ENCODE data around the gene TGM5.
"Not testable (repeated sequence)": the region's sequence is repeated elsewhere in the genome, so short reads cannot be mapped to it uniquely, and the experiment has no call there.

Gene TGM5

DNA sequence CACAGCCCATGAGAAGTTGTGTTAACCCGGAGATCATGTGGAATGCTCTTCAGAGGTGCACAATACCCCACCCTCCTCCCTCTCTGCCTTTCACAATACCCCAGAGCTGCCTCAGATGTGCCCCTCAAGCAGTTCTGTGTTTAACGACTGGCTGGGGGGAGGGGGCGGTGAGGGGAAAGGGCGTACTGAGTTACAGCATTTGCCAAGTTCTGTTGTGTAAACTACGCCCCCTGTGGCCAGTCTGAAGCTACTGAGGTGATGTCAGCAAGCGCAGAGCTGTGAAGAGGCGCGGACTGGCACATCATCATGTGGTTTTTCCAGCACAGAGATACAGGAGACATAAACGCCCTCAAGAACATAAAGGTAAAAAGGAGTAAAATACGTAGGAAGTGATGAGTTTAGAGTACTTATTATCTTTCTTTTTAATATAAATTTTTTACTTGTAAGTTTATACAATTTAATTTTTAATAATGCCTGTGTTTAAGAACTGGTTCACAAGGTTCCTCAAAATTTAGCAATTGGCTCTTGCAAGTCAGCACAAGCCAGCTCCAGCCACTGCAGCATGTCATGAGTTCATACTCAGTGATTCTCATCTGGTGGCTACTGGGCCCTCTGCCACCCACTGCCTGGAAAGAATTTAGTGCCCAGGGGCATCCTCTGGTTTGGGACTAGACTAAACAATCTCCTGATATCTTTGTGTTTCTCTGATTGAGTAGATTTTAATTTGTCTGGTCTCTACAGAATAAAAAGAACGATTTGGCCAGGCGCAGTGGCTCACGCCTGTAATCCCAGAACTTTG, 47.6 kb downstream of the TGM5 start:
- DNase-seq (ENCODE audit: low read depth, low spot score), result no peak

DNA sequence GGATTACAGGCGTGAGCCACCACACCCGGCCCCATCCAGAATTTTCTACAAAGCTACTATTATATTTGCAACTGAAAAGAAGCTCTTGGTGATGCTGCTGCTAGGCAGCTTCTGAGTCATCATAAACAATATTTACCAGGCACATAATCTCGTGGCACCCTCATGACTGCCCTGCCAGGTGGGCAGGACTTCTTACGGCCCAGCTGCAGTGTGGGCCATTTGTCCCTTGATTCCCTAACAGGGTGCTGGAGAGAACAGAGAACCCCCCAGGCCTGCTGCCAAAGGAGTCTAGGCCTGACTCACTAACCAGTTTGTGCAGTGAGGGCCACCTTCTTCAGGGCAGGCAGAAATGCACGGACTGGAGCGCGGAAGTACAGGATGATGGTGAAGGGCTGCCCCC, 50.8 kb downstream of the TGM5 start:
- no peak for DNase-seq (ENCODE audit: low read depth, low spot score)

DNA sequence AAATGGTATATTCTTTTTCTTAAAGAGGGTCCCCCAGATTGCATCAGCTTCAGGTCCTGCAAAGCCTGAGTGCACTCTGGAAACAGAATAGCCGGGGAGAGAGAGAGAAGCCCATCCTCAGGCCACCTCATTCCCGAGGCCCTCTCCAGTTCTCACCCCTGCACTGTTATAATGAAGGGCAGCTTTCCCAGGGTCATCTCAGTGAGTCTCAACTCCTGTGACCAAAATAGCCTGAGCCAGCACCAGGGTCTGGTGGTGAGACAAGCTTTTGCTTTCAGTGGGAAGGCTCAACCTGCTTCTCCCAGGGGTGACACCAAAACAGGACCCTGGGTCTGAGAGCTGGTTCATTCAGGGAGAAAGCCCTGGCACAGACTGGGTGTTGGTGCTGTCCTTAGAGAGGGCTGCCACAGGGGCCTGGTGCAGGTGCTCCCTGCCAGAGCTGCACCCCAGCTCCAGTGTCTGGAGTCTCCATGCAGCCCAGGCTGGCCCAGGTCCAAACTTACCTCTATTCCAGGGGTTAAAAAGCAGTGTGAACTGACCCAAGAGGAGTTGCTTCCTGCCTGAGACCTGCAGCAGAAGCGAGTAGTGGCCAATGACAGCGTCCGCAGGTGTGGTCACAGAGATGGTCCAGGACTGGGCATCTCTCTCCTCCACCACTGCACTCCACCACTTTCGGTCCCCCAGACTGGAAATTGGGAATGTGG, 52.0 kb downstream of the TGM5 start:
- DNase-seq (ENCODE audit: low read depth, low spot score), result no peak

DNA sequence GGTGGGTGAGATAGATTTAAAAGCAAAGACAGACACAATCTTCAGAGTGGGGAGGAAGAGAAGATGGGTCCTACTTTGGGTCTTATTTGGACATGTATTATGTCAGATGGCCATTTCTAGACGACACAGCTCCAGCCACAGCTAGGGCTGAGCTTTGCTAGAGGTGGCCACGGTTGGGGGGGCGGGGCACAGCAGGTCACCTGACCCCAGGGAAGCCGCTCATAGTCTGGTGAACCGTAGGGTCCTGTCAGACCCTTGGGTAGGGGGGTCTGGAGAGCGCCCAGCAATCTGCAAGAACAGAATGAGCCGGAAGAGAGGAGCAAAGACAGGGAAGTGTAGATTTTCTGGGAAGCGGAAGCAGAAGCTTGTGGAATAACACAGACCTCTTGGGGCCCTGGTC, 52.6 kb downstream of the TGM5 start:
- no peak for DNase-seq (ENCODE audit: low read depth, low spot score)

DNA sequence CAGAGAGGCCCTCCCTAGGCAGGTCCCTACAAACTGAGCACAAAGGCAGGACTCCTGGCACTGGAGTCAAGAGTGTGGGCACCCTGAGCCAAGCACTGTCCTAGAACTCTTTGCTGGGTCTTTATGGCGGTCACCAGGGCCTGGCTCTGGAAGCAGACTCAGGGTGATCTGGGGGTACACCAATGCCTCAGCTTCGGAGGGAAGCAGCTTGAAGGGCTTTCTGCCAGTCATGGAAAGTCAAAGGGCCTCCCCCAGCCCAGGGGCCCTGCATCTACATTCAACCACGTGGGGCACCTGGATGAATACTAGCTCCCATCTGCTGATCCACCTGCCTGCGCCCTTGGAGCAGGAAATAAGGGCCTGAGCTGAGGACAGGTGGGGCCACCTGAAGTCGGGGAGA, 53.3 kb downstream of the TGM5 start:
- DNase-seq (ENCODE audit: low read depth, low spot score), result no peak

DNA sequence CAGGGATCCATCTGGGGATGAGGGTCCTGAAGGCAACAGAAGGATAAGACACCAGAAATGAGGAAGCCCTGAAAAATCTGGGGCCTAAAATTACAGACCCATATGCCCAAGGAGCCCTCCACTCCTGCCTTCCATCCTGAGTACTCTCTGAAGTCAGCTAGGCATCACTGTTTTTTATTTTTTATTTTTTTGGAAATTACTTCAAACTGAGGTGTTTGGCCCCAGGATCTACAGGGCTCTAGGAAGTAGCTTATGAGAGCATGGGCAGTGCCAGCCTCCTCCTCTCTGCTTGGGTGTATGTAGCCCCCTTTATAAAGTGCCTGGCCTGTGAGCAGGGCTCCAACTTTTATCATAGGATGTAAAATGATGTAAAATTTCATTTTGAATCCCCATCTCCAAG, 53.8 kb downstream of the TGM5 start:
- no peak for DNase-seq (ENCODE audit: low read depth, low spot score)

DNA sequence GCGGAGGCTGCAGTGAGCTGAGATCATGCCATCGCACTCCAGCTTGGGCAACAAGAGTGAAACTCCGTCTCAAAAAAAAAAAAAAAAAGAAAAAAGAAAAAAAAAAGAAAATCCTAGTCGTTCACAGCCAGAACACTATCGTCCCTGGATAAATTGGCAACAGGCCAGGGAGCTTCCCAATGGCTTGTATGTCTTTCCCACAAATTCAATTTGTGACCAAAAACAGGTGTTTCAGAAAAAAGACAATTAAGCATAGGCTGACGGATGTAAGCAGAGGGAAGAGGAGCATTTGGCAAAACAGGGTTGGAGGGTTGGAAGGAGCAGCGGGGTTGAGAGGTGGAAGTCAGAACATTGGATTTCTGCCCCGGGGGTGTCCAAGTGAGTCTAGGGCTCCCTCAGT, 54.4 kb downstream of the TGM5 start:
- DNase-seq (ENCODE audit: low read depth, low spot score), result no peak

DNA sequence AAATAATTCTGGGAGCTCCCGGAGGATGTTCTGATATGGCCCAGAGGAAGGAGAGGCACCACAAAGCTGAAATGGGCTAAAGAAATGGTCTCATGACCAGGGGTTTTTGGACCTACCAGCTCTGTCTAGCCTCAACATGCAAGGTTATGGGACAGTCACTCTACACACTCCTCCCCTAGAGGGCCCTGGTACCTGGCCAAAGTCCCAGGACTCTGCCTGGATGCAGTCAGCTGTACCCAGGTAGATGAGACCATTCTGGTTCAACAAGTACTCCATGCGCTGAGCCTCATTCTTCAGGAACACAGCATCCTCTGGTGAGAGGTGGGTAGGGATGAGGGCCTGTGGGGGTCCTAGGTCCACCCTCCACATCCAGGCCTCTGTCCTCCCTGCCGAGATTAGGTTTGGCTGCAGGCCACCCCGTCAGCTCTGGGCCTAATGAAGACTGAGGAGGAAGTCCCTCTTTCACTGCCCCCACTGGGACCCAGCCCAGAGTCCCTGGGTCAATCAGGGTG, 55.4 kb downstream of the TGM5 start:
- no peak for DNase-seq (ENCODE audit: low read depth, low spot score)

DNA sequence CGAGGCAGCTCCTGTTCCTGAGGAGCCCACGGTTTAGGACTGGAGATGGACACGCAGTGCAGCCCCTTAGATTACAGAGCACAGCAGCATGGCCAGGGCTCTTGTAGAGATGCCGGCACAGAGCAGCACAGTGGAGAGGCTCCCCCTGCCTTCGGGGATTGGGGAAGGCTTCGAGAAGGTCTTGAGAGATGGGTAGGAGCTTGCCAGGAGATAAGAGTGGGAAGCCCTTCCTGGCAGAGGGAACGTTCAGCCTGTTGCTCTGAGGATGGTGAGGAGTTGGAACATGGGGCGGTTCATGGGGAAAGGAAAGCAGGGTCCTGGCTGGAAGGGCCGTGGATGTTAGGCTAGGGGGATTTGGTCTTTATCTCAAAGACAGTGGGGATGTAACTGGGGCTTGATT, 55.9 kb downstream of the TGM5 start:
- no peak for DNase-seq (ENCODE audit: low read depth, low spot score)

DNA sequence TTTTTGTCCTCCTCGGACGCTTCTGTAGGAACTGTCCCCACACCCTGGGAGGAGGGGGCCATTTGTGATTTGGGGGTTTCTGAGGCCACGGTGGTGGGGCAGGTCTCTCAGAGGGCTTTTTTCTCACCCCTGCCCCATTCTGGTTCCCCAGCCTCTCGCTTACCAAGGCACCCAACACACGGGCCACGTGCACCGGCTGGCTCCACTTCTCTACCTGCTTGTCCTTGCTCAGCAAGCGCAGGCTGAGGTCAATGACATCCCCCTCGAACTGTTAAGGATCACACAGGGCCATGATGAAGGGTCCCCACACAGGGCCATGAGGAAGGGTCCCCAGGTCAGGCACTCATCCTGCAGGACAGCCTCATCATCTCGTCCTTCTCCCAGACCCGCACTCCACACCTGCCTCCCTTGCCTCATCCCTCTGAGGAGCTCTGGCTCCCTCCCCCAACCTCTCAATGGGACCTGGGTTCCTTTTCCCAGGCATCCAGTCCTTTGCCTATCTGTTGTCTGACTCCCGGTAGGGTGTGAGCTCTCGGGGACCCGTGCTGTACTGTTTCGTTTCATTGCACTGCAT, 56.5 kb downstream of the TGM5 start:
- DNase-seq (ENCODE audit: low read depth, low spot score), result no peak

DNA sequence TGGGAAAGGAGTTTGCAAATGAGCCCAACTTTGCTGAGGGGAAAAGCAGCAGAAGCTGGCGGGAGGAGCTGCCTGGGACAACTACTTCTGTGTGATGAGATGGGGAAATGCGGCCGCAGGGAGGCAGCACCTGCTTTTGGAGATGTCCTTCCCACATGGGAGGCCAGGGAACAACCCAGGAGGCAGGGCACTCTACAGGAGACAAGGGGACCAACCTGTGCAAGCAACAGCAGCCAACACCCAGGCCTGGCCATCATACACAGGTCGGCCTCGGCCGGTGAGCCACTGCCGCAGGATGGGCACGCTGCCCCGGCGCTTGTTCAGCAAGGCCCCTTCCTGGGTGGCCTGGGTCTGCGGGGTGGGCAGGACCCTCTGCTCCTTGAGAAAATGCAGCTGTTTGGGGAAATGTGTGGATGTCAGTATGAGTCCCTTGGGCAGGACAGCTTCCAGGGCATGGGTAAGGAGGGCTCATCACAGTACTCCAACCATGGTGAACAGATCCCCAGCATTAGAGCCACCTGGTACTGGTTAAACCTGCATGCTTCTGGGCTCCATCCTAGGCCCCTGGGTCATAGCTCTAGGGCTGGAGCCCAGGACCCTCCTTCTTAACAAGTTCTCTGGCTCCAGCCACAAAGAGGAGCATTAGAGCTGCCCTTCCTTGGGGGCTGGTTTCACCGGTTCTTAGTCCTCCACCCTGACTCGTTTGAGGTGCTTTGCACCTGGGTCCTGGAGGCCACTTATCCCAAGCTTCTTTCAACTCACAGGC, 57.5 kb downstream of the TGM5 start:
- DNase-seq (ENCODE audit: low read depth, low spot score), result no peak

DNA sequence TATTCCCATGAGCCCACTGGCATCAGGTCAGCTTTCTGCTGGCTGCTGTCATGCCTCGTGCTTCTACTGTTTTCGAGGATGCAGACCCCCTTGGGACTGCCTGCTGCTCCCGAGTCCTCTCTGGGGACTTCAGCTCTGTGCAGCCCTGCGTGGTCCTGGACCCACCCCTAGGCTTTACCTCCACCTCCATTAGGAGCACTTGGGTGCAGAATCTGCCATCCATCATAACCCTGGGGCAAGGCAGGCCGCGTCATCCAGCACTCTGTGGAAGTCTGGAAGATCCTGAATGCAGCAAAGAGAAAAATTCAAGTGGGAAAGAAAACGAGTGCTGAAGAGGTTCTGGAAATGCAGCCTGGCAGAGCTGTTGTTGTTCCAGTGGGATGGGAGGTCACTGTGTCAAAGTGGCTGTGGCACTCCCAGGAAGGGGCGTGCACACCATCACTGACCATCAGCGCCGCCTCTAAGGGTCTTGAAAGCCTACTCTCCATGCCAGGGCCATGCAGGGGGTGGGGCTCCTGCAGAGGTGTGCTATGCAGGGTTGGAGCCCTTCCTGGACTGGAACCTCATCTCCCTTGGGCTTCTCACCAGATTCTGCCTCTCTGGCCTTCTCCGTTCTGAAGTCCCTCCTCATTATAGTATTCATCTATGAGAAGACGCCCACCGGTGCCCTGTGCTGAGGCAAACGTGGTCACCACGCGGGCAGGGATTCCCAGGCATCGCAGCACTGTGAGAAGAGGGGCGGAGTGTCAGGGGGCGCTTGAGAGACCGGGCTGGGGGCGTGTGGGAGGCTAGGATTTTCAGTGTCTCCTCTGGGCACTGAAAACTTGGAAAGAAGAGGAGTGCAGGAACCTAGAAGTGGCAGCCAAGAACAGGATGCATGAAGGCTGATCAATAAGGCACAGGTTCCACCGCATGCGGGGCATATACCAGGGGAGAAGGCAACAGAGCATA, 58.4 kb downstream of the TGM5 start:
- no peak for DNase-seq (ENCODE audit: low read depth, low spot score)

DNA sequence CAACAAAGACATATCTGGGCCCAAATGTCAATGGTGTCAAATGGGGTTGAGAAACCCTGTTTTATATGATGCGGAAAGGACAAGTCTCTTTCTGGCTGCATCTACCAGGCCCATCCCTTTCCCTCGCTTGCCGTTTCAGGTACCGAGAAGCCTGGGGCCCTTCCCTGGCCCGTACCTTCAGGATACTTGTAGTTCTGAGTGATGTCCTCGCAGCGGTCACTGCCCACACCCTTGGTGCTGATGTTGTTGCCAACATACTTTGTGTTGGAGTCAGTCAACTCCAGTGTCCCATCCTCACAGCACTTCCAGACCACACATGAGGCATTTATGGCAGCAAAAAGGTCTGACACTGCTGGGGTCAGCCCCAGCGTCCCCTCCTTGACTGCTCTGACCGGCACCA, 59.7 kb downstream of the TGM5 start:
- no peak for DNase-seq (ENCODE audit: low read depth, low spot score)

DNA sequence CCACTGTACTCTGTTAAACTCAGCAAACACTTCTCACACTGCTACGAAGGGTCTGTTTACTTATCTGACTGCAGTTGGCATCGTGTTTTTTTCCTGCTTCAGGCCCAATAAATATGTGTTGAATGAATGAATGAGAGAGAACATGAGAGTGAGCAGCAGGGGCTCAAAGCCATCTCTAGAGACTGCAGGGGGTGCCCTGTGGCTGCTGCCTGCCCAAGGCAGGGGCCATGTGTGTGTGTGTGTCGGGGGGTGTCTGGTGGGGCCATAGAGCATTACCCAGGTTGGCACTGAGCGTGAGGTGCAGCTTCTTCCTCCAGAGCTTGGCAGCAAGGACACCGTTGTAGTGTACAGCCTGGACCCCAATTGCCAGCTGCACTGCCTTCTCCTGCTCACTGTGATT, 60.7 kb downstream of the TGM5 start:
- DNase-seq (ENCODE audit: low read depth, low spot score), result no peak

DNA sequence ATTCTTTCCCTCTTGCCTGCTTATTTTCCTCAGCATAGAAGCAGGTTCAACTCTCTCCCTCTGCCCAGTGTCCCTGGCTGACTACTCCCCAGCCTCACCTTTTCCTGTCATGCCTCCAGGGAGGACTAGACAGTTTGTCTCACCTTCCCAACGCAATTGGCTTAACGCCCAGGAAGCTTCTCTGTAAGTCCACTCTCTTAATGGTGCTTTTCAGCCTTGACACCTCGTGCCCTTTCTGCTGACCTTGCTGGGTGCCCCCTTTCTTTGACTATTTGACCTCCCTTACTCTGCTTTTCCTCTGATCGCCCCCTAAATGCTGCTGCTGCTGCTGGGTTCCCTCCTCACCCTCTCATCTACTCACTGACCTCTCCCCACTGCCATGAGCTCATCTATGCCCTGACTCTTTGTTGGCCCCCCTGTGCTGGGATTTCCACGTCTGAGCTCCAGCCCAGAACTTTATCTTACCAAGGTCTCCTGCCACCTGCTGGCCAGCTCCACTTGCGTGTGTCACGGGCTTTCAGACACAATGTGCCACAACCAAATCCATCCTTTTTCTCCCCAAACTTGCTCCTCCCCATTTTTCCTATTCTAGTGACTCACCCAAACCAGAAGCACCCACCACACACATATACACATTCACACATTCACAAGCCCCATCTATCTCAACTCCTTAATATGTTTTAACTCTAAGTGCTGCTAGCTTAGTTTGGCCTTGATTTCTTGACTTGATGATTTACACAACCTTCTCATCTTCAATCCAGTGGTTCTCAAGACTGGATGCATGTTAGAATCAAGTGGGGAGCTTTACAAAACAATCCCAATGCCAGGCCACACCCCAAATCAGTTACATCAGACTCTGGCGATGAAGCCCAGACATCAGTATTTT, 62.5 kb downstream of the TGM5 start:
- DNase-seq (ENCODE audit: low read depth, low spot score), result no peak

DNA sequence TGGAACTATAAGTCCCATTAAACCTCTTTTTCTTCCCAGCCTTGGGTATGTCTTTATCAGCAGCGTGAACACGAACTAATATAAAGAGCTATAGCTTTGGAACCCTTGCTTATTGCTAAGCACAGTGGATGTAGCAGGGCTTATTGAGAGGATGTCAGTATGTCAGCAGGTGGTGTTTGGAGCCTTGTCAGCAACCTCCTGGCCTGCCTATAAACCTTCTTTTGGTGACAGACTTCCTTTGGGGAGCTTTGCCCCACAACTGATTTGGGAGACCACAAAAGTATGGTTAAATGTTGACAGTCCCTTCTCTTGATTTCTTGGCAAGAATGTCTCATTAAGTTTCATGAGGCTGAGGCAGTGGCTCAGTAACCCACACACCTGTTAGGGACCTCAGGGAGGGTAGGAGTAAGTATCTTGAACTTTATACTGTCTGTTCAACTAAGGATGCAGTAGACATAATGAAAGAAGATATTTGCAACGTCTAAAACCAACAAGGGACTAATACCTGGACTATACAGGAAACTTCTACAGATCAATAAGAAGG, 66.7 kb downstream of the TGM5 start:
- no peak for DNase-seq (ENCODE audit: low read depth, low spot score)

DNA sequence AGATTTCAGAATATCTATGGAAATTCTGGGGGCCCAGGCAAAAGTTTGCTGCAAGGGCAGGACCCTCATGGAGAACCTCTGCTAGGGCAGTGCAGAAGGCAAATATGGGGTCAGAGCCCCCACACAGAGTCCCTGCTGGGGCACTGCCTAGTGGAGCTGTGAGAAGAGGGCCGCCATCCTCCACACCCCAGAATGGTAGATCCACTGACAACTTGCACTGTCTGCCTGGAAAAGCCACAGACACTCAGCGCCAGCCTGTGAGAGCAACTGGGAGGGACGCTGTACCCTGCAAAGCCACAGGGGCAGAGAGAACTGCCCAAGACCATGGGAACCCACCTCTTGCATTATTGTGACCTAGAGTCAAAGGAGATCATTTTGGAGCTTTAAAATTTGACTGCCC, 67.7 kb downstream of the TGM5 start:
- DNase-seq (ENCODE audit: low read depth, low spot score), result no peak

DNA sequence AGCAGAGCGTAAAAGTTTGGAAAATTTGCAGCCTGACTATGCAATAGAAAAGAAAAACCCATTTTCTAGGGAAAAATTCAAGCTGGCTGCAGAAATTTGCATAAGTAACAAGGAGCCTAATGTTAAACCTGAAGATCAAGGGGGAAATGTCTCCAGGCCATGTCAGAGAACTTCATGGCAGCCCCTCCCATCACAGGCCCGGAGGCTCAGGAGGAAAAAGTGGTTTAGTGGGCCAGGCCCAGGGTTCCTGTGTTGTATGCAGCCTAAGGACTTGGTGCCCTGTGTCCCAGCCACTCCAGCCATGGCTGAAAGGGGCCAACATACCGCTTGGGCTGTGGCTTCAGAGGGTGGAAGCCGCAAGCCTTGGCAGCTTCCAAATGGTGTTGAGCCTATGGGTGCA, 68.2 kb downstream of the TGM5 start:
- not testable (repeated sequence) for DNase-seq (ENCODE audit: low read depth, low spot score)

DNA sequence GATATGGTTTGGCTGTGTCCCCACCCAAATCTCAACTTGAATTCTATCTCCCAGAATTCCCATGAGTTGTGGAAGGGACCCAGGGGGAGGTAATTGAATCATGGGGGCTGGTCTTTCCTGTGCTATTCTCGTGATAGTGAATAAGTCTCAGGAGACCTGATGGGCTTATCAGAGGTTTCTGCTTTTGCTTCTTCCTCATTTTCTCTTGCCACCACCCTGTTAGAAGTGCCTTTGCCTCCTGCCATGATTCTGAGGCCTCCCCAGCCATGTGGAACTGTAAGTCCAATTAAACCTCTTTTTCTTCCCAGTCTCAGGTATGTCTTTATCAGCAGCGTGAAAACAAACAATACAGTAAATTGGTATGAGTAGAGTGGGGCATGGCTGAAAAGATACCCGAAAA, 69.0 kb downstream of the TGM5 start:
- DNase-seq (ENCODE audit: low read depth, low spot score), result not testable (repeated sequence)
